ENCODE data around the gene USP43. TPM values are rescaled to one million over a fixed set of nuclear protein-coding genes. Genes with fewer than 3 reads are reported as not detected.

The USP43 gene
- total and polyA plus RNA-seq, 4 donors: 0.33 to 0.88 TPM; not detected in 2

GRCh38 chr17:9670596-9670995 is 25.3 kb downstream of the USP43 start:
- peaks cover 0 to 2% of the 10 kb centered on the region in 2 donors for H3K27me3 ChIP-seq (ENCODE audit: control insufficient read depth in 1 of 2, insufficient read depth in 2 of 2, low read length in 1 of 2)
- intact Hi-C loops (cut with DNase I): no loop called here
- WGBS, 2 donors: 57 to 59% methylated on average over 8 of the region's 8 CpGs

DNA sequence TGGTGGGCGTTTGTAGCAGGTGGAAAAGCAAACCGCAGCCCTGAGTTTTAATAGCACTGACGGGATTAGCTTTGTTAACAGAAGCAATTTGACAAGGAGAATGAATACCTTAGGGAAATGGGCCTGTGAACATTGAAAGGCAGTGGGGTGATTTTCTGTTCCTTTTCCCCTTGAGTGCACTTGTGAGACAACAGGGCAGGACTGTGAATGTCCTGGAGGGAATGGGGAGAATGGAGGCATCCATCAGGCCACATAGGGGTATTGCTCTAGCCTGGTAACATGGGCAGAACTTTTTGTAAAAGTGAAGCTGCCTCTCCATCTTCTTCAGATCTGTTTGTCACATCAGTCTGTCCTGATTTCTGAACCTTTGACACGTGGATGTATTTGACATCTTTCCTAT is 26.2 kb downstream of the USP43 start:
- no peak overlapping the region for H3K4me3 ChIP-seq (ENCODE audit: low read length in 2 of 2)
- DNase-seq (no peak), ATAC-seq (ENCODE audit: low FRiP score) (no peak)
- peaks cover 1% of the 10 kb centered on the region for H3K9me3 ChIP-seq (ENCODE audit: control insufficient read depth, low read length)
- H3K27ac ChIP-seq (ENCODE audit: low read depth in 1 of 2, low read length in 2 of 2): no peak overlapping the region
- peaks cover 0 to 2% of the 10 kb centered on the region in 2 donors for H3K27me3 ChIP-seq (ENCODE audit: control insufficient read depth in 1 of 2, insufficient read depth in 2 of 2, low read length in 1 of 2)
- intact Hi-C loops (cut with DNase I): no loop called here
- no peaks in the 10 kb centered on the region for H3K36me3 ChIP-seq (ENCODE audit: control insufficient read depth in 1 of 2, insufficient read depth in 2 of 2, low read length in 1 of 2)
- no peaks in the 10 kb centered on the region for H3K4me1 ChIP-seq (ENCODE audit: control insufficient read depth in 1 of 2, insufficient read depth in 2 of 2, low read length in 2 of 2)
- WGBS, 2 donors: 59 to 70% methylated on average over 4 of the region's 4 CpGs

More at GRCh38 chr17:9670596-9670995, 25.3 kb downstream of the USP43 start:
- Histone ChIP-seq H3K4me3 (ENCODE audit: low read length in 2 of 2) (no peak overlapping the region), H3K36me3 (ENCODE audit: control insufficient read depth in 1 of 2, insufficient read depth in 2 of 2, low read length in 1 of 2) (no peaks in the 10 kb centered on the region), H3K27ac (ENCODE audit: low read depth in 1 of 2, low read length in 2 of 2) (no peak overlapping the region), H3K9me3 (ENCODE audit: control insufficient read depth, low read length) (peaks cover 1% of the 10 kb centered on the region), H3K4me1 (ENCODE audit: control insufficient read depth in 1 of 2, insufficient read depth in 2 of 2, low read length in 2 of 2) (no peaks in the 10 kb centered on the region)
- DNase-seq: no peak
- ATAC-seq (ENCODE audit: low FRiP score): no peak

DNA sequence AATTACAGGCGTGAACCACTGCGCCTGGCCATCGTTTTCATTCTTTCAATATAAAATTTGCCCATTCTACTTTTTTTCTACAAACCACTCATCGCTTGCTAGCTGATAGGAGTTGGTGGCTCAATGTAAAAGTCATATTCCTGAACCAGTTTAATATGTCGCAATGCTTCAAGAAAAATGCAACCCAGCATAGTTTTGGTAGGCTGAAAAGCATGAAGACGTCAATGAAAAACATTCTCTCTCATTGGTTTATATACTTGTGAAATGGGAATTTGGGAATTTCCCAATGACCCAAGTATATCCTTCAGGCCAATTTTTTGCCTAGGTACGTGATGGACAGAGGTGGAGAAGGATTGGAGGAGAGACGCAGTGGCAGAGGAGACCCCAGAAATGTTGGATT is 26.9 kb downstream of the USP43 start:
- DNase-seq (no peak), ATAC-seq (ENCODE audit: low FRiP score) (no peak)
- WGBS, 2 donors: 75 to 78% methylated on average over 8 of the region's 8 CpGs
- H3K36me3 ChIP-seq (ENCODE audit: control insufficient read depth in 1 of 2, insufficient read depth in 2 of 2, low read length in 1 of 2): no peaks in the 10 kb centered on the region
- H3K27me3 ChIP-seq (ENCODE audit: control insufficient read depth in 1 of 2, insufficient read depth in 2 of 2, low read length in 1 of 2): peaks cover 0 to 2% of the 10 kb centered on the region in 2 donors
- H3K9me3 ChIP-seq (ENCODE audit: control insufficient read depth, low read length): peaks cover 1% of the 10 kb centered on the region
- H3K4me3 ChIP-seq (ENCODE audit: low read length in 2 of 2): no peak overlapping the region
- intact Hi-C loops (cut with DNase I): no loop called here
- no peaks in the 10 kb centered on the region for H3K4me1 ChIP-seq (ENCODE audit: control insufficient read depth in 1 of 2, insufficient read depth in 2 of 2, low read length in 2 of 2)
- H3K27ac ChIP-seq (ENCODE audit: low read depth in 1 of 2, low read length in 2 of 2): no peak overlapping the region

- H3K27me3 ChIP-seq (ENCODE audit: control insufficient read depth in 1 of 2, insufficient read depth in 2 of 2, low read length in 1 of 2): peaks cover 0 to 2% of the 10 kb centered on the region in 2 donors
- no peaks in the 10 kb centered on the region for H3K36me3 ChIP-seq (ENCODE audit: control insufficient read depth in 1 of 2, insufficient read depth in 2 of 2, low read length in 1 of 2)
- H3K4me1 ChIP-seq (ENCODE audit: control insufficient read depth in 1 of 2, insufficient read depth in 2 of 2, low read length in 2 of 2): no peaks in the 10 kb centered on the region
- 69 to 86% methylated on average over 6 of the region's 6 CpGs for WGBS, 2 donors
- no peak overlapping the region for H3K27ac ChIP-seq (ENCODE audit: low read depth in 1 of 2, low read length in 2 of 2)
- DNase-seq (no peak), ATAC-seq (ENCODE audit: low FRiP score) (no peak)
- peaks cover 1% of the 10 kb centered on the region for H3K9me3 ChIP-seq (ENCODE audit: control insufficient read depth, low read length)
- intact Hi-C loops (cut with DNase I): no loop called here
- no peak overlapping the region for H3K4me3 ChIP-seq (ENCODE audit: low read length in 2 of 2)
These were observed 27.4 kb downstream of the USP43 start for GRCh38 chr17:9672691-9673090.

DNA sequence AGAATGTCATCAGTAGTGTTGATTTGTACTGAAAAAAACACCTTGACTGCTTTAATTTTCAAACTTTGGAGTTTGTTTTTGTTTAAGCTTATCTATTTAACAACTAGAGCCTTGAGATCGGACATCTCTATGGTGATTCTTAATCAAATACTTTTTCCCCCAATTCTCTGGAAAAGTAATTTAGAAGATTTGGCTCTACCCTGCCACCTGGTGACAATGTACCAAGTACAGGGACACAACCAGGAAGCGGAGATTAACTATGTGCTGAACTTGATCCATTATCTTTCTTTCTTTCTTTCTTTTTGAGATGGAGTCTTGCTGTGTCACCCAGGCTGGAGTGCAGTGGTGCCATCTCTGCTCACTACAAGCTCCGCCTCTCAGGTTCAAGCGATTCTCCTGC is 30.8 kb downstream of the USP43 start:
- Histone ChIP-seq H3K4me1 (ENCODE audit: control insufficient read depth in 1 of 2, insufficient read depth in 2 of 2, low read length in 2 of 2) (no peaks in the 10 kb centered on the region), H3K27ac (ENCODE audit: low read depth in 1 of 2, low read length in 2 of 2) (no peak overlapping the region), H3K27me3 (ENCODE audit: control insufficient read depth in 1 of 2, insufficient read depth in 2 of 2, low read length in 1 of 2) (peaks cover 0 to 2% of the 10 kb centered on the region in 2 donors), H3K4me3 (ENCODE audit: low read length in 2 of 2) (no peak overlapping the region), H3K9me3 (ENCODE audit: control insufficient read depth, low read length) (peaks cover 4% of the 10 kb centered on the region), H3K36me3 (ENCODE audit: control insufficient read depth in 1 of 2, insufficient read depth in 2 of 2, low read length in 1 of 2) (no peaks in the 10 kb centered on the region)
- intact Hi-C loops (cut with DNase I): no loop called here
- ATAC-seq (ENCODE audit: low FRiP score) (no peak), DNase-seq (no peak)
- WGBS, 2 donors: 75 to 79% methylated on average over 4 of the region's 4 CpGs

- intact Hi-C loops (cut with DNase I): no loop called here
- peaks cover 4% of the 10 kb centered on the region for H3K9me3 ChIP-seq (ENCODE audit: control insufficient read depth, low read length)
- H3K27ac ChIP-seq (ENCODE audit: low read depth in 1 of 2, low read length in 2 of 2): no peak overlapping the region
- no peaks in the 10 kb centered on the region for H3K27me3 ChIP-seq (ENCODE audit: control insufficient read depth in 1 of 2, insufficient read depth in 2 of 2, low read length in 1 of 2)
- WGBS, 2 donors: 82 to 83% methylated on average over 4 of the region's 4 CpGs
- H3K4me3 ChIP-seq (ENCODE audit: low read length in 2 of 2): no peak overlapping the region
- H3K4me1 ChIP-seq (ENCODE audit: control insufficient read depth in 1 of 2, insufficient read depth in 2 of 2, low read length in 2 of 2): no peaks in the 10 kb centered on the region
- DNase-seq (no peak), ATAC-seq (ENCODE audit: low FRiP score) (no peak)
- H3K36me3 ChIP-seq (ENCODE audit: control insufficient read depth in 1 of 2, insufficient read depth in 2 of 2, low read length in 1 of 2): no peaks in the 10 kb centered on the region
These were observed 31.5 kb downstream of the USP43 start for GRCh38 chr17:9676820-9677310.

DNA sequence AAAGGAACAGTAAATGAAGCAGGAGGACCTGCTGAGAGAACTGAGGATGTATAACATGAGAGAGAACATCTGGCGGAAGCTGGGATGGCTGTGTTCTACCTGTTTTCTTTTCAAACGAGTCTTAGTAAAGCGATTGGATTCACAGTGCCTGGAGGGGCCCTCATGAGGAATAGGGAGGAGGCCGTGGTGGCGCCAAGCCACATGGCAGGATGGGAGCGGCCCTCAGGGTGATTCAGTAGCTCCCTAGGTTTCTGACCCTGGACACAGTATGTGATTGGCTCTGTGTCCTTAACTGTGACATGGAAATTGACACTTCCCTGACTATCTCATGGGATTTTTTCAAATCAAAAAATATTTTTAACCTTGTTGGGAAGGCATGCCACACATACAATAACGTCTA is 32.1 kb downstream of the USP43 start:
- Histone ChIP-seq H3K4me3 (ENCODE audit: low read length in 2 of 2) (no peak overlapping the region), H3K9me3 (ENCODE audit: control insufficient read depth, low read length) (peaks cover 4% of the 10 kb centered on the region), H3K36me3 (ENCODE audit: control insufficient read depth in 1 of 2, insufficient read depth in 2 of 2, low read length in 1 of 2) (no peaks in the 10 kb centered on the region), H3K27me3 (ENCODE audit: control insufficient read depth in 1 of 2, insufficient read depth in 2 of 2, low read length in 1 of 2) (no peaks in the 10 kb centered on the region), H3K27ac (ENCODE audit: low read depth in 1 of 2, low read length in 2 of 2) (no peak overlapping the region), H3K4me1 (ENCODE audit: control insufficient read depth in 1 of 2, insufficient read depth in 2 of 2, low read length in 2 of 2) (no peaks in the 10 kb centered on the region)
- WGBS, 2 donors: 71 to 72% methylated on average over 7 of the region's 7 CpGs
- intact Hi-C loops (cut with DNase I): no loop called here
- DNase-seq (no peak), ATAC-seq (ENCODE audit: low FRiP score) (no peak)

DNA sequence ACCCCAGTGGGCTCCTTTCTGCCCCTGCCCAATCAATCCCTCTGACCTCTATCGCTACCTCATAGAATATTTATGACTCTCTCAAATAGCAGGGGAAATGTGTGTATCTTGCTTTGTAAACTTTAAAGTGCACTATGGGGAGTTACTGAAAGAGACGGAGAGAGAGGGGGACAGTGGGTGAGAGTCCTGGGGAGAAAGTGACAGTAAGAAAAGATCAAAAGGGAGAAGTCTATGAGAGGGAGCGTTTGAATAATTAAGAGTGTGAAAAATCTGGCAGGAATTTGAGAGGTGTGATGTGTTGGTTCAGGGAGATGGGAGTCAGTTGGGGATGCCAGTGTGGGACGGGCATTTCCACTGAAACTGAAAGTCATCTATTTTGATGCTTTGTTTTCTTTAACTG is 32.6 kb downstream of the USP43 start:
- Histone ChIP-seq H3K4me3 (ENCODE audit: low read length in 2 of 2) (no peak overlapping the region), H3K27ac (ENCODE audit: low read depth in 1 of 2, low read length in 2 of 2) (no peak overlapping the region), H3K36me3 (ENCODE audit: control insufficient read depth in 1 of 2, insufficient read depth in 2 of 2, low read length in 1 of 2) (no peaks in the 10 kb centered on the region), H3K4me1 (ENCODE audit: control insufficient read depth in 1 of 2, insufficient read depth in 2 of 2, low read length in 2 of 2) (no peaks in the 10 kb centered on the region), H3K9me3 (ENCODE audit: control insufficient read depth, low read length) (peaks cover 4% of the 10 kb centered on the region), H3K27me3 (ENCODE audit: control insufficient read depth in 1 of 2, insufficient read depth in 2 of 2, low read length in 1 of 2) (no peaks in the 10 kb centered on the region)
- intact Hi-C loops (cut with DNase I): no loop called here
- DNase-seq (no peak), ATAC-seq (ENCODE audit: low FRiP score) (no peak)
- WGBS, 2 donors: 53 to 56% methylated on average over 4 of the region's 4 CpGs

DNA sequence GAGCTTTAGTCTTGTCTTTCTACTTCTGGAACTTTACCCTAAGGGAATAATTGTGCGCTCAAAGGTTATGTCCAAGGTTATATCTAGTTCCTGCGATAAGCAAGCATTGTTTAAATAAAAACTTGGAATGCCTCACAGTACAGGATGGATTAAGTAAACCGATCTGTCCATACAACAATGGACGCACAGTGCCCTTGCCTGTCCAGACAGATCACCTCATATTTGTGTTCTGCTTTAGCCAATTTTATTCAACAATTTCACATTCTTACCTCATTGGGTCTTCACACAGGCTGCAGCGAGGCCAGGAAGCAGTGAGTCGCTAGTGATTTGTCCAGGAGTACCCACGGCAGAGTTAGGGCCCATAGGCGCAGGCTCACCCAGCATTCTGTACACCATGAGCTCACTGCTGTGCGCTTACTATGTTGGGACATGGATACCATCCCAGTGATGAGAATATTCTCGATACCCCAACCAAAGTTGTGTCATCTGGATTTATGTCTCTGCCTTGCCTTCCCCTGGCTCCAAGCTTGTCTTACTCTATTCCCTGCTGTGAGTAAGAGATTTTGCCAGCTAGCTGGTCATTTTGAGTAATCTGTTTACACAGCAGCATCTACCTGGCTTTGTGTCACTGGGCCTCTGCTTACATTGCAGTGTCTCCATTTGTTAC is 39.8 kb downstream of the USP43 start:
- WGBS, 2 donors: 78 to 82% methylated on average over 10 of the region's 10 CpGs
- ATAC-seq (ENCODE audit: low FRiP score): no peak

More for the DNA sequence above, 39.8 kb downstream of the USP43 start:
- Histone ChIP-seq H3K9me3 (ENCODE audit: control insufficient read depth, low read length) (peaks cover 6% of the 10 kb centered on the region), H3K4me1 (ENCODE audit: control insufficient read depth in 1 of 2, insufficient read depth in 2 of 2, low read length in 2 of 2) (no peaks in the 10 kb centered on the region), H3K36me3 (ENCODE audit: control insufficient read depth in 1 of 2, insufficient read depth in 2 of 2, low read length in 1 of 2) (no peaks in the 10 kb centered on the region), H3K4me3 (ENCODE audit: low read length in 2 of 2) (no peak overlapping the region), H3K27ac (ENCODE audit: low read depth in 1 of 2, low read length in 2 of 2) (no peak overlapping the region), H3K27me3 (ENCODE audit: control insufficient read depth in 1 of 2, insufficient read depth in 2 of 2, low read length in 1 of 2) (no peaks in the 10 kb centered on the region)
- intact Hi-C loops (cut with DNase I): no loop called here
- no peak for DNase-seq

All from aorta (tissue), 5 donors.